Measurements from ENCODE around the gene TRPC4.
A peak's percentile ranks its signal among the peaks of the same experiment; 100 is the strongest.

- TF ChIP-seq CTCF (IDR thresholded peaks at IDR 0.05) = no peak
- TF ChIP-seq EP300 (IDR thresholded peaks at IDR 0.05) = no peak
- TF ChIP-seq POLR2A (IDR thresholded peaks at IDR 0.05) = no peak
- peak in 1 of 3 donors; percentile 66 for TF ChIP-seq POLR2AphosphoS5 (IDR thresholded peaks at IDR 0.05)
These were observed 167.6 kb downstream of the TRPC4 start for GRCh38 chr13:37701972-37702371.
